Omental fat pad (tissue), 4 donors: ENCODE data around the gene ARHGAP8. TPM values are rescaled to one million over a fixed set of nuclear protein-coding genes. Genes with fewer than 3 reads are reported as not detected.

Source experiments
- ATAC-seq: fragments of 150-250 bp; one replicate; pipeline ENCODE4 v1.9.1; 2016; ENCODE audit warnings: mild to moderate bottlenecking, moderate library complexity; ENCODE audit not compliant: low FRiP score
- DNase-seq: peaks from one replicate; pipeline ENCODE4 v3.0.0-alpha.2; 2019; ENCODE audit warnings: low spot score
- total RNA-seq, 4 donors: library from RNA; depleted of rRNA; stranded (reverse); fragments of >200 nt; gene quantifications; one replicate each; pipeline ENCODE4 v1.1.0, GENCODE V29; 2016
- TF ChIP-seq, protein P1 (sequence below), 3 donors: fragments of 450-650 bp; IDR thresholded peaks; one replicate each; pipeline ENCODE4 v1.5.1; 2016 to 2017; ENCODE audit warnings: antibody characterized with exemption in 3 of 3, mild to moderate bottlenecking in 3 of 3, moderate library complexity in 2 of 3

ARHGAP8 gene
- total RNA-seq, 4 donors from 2014 or later: 0.46 to 2.2 (median 1.9) TPM; not detected in 1

DNA sequence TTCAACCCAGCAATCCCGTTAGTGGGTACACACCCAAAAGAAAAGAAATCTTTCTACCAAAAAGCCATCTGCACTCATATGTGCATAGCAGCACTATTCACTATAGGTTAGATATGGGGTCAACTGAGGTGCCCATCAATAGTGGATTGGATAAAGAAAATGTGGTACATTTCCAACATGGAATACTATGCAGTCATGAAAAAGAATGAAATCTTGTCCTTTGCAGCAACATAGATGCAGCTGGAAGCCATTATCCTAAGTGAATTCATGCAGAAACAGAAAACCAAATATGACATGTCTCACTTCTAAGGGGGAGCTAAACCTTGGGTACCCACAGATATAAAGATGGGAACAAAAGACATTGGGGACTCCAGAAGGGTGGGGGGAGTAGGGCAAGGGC is 1.9 kb upstream of the ARHGAP8 start:
- TF ChIP-seq, protein P1, sequence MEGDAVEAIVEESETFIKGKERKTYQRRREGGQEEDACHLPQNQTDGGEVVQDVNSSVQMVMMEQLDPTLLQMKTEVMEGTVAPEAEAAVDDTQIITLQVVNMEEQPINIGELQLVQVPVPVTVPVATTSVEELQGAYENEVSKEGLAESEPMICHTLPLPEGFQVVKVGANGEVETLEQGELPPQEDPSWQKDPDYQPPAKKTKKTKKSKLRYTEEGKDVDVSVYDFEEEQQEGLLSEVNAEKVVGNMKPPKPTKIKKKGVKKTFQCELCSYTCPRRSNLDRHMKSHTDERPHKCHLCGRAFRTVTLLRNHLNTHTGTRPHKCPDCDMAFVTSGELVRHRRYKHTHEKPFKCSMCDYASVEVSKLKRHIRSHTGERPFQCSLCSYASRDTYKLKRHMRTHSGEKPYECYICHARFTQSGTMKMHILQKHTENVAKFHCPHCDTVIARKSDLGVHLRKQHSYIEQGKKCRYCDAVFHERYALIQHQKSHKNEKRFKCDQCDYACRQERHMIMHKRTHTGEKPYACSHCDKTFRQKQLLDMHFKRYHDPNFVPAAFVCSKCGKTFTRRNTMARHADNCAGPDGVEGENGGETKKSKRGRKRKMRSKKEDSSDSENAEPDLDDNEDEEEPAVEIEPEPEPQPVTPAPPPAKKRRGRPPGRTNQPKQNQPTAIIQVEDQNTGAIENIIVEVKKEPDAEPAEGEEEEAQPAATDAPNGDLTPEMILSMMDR (IDR thresholded peaks at IDR 0.05): no peak
- ATAC-seq (no peak), DNase-seq (no peak)

DNA sequence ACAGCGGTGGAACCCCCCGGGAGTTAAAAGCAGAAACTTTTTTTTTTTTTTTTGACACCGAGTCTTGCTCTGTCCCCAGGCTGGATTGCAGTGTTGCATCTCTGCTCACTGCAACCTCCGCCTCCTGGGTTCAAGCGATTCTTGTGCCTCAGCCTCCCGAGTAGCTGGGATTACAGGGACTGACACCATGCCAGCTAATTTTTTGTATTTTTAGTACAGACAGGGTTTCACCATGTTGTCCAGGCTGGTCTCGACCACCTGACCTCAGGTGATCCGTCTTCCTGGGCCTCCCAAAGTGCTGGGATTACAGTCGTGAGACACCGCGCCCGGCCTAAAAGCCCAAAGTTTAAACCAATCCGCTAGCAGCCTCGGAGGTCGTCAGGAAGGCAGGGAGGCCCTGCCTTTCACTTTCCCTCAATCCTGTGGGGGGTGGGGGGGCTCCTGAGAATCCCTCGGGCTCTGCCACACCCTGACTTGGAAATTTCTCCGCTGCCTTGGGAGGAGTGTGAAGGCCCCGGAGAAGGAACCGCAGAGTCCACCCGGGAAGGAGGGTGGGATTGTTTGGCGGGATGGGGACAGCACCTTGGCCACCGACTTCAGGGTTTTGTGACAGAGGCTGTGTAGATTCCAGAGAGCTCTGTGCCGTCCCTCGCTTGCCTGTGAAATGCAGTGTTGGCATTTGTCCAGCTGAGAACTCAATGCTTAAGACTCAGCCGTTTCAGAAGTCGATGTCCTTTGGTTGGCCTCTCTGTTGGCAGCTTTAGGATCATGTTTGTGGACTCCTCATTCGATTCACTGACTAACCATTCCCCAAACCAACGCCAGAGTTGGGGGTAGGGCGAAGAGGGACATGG is 1.0 kb downstream of the ARHGAP8 start:
- TF ChIP-seq, protein P1 (IDR thresholded peaks at IDR 0.05): no peak
- no peak for DNase-seq
- peak; percentile 37 for ATAC-seq

DNA sequence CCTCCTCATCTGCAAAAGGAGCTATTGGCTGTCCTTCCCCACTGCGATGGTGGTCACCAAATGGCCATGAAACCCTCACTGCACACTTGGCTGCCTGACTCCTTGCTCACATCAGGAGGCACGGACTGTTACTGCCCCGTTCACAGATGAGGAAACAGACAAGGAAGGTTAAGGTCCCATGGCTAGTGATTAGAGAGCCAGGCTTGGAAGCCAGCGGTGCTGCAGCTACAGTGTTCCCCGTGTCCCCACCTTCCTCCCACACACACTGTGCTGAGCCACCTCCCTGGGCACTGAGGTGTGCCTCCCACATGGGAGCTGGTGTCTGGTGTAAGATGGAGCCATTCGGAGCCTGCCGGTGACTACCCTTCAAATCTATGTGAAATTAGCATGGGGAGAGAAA is 2.6 kb downstream of the ARHGAP8 start:
- TF ChIP-seq, protein P1 (IDR thresholded peaks at IDR 0.05): no peak
- DNase-seq (no peak), ATAC-seq (no peak)

DNA sequence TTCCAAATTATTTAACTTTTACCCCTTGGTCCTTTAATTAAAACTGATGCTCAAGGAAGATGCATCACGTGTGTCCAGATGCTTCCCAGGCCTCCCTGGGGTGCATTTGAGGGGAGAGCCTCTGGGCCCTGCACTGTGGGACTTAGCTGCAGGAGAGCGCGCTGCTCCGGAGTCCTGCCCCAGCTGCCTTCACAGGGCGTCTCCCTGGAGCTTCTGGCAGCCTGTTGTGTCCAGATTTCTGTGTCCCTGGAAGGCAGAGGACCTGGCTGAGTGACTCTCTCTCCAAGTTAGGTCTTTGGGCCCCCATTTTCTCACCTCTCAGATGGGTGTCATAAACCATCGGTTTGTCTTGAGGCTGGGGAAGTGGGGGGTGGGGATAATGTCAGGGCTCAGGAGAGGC is 3.0 kb downstream of the ARHGAP8 start:
- no peak for DNase-seq
- TF ChIP-seq, protein P1 (IDR thresholded peaks at IDR 0.05): no peak
- no peak for ATAC-seq

DNA sequence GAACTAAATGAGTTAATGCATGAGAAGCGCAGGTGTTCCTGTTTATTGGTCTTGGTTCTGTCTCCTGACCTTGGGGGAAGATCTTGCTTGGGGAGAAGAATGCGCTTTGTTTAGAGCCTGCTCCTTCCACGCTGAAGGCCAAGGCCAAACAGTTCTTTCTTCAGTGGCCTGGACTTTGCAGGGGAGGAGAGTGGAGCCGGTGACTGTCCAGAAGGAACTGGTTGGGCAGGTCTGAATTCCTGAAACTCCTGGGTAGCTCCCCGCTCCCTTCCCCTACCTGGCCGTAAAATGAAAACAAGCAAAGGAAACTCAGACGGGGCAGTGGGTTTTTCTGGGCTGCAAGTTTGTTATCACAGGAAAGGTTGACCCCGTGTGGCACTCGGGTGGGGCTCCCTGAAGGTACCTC is 3.6 kb downstream of the ARHGAP8 start:
- no peak for ATAC-seq
- DNase-seq: no peak
- TF ChIP-seq, protein P1 (IDR thresholded peaks at IDR 0.05): no peak

DNA sequence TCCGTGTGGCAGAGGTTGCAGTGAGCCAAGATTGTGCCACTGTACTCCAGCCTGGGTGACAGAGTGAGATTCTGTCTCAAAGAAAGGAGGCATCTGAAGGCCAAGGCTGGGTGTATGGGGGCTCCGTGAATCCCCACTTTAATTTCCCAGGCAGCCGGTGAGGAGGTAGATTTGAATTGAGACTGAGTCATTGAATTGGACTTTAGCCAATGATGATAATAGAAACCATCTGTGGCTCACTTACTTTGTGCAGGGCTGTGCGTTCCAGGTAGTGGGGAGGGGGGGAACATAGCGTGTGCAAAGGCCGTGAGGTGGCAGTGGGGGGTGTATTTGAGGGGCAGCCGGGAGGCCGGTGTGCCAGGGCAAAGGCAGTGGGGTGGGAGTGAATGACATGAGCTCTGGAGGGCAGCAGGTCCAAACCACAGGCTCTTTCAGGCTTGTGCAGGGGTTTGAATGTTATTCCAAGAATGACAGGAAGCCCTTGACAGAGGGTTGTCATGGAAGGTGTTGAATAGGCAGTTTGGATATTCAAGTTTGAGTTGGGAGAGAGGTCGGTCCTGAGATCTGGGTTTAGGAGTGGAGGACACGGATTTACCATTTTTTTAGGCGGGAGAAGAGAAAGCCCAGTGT is 6.1 kb downstream of the ARHGAP8 start:
- ATAC-seq: no peak
- no peak for DNase-seq
- TF ChIP-seq, protein P1 (IDR thresholded peaks at IDR 0.05): no peak
